IPS-18a (cell line): Measurements from ENCODE around the gene FRA10AC1.

Experiments
- H3K27ac ChIP-seq: one replicate; pipeline ENCODE4 v1.5.1; 2013; ENCODE audit warnings: low read length
- H3K27me3 ChIP-seq: one replicate; pipeline ENCODE4 v1.6.1; 2013; ENCODE audit warnings: mild to moderate bottlenecking, low read length; ENCODE audit not compliant: control insufficient read depth, insufficient read depth
- H3K36me3 ChIP-seq: one replicate; pipeline ENCODE4 v1.6.1; 2013; ENCODE audit warnings: low read depth, low read length; ENCODE audit not compliant: control insufficient read depth
- H3K4me1 ChIP-seq: one replicate; pipeline ENCODE4 v1.6.1; 2013; ENCODE audit warnings: low read depth, low read length; ENCODE audit not compliant: control insufficient read depth
- H3K4me3 ChIP-seq: one replicate; pipeline ENCODE4 v1.5.1; 2013; ENCODE audit warnings: low read length
- H3K9ac ChIP-seq: one replicate; pipeline ENCODE4 v1.6.1; 2013; ENCODE audit warnings: mild to moderate bottlenecking, low read length, moderate library complexity
- H3K9me3 ChIP-seq: one replicate; pipeline ENCODE4 v1.6.1; 2013; ENCODE audit warnings: low read depth, low read length; ENCODE audit not compliant: control insufficient read depth

FRA10AC1 gene

GRCh38 chr10:93719901-93720300 is 17.5 kb upstream of the FRA10AC1 start:
- Histone ChIP-seq H3K27ac (no peak overlapping the region), H3K4me1 (peaks cover 6% of the 10 kb centered on the region), H3K9me3 (no peaks in the 10 kb centered on the region), H3K9ac (no peak overlapping the region), H3K27me3 (no peaks in the 10 kb centered on the region), H3K36me3 (no peaks in the 10 kb centered on the region), H3K4me3 (no peak overlapping the region)

GRCh38 chr10:93718937-93719725 is 16.7 kb upstream of the FRA10AC1 start:
- H3K27ac ChIP-seq, result no peak overlapping the region
- no peak overlapping the region for H3K9ac ChIP-seq
- H3K36me3 ChIP-seq, result no peaks in the 10 kb centered on the region
- H3K4me3 ChIP-seq, result no peak overlapping the region
- H3K27me3 ChIP-seq, result no peaks in the 10 kb centered on the region
- no peaks in the 10 kb centered on the region for H3K9me3 ChIP-seq
- peaks cover 6% of the 10 kb centered on the region for H3K4me1 ChIP-seq

DNA sequence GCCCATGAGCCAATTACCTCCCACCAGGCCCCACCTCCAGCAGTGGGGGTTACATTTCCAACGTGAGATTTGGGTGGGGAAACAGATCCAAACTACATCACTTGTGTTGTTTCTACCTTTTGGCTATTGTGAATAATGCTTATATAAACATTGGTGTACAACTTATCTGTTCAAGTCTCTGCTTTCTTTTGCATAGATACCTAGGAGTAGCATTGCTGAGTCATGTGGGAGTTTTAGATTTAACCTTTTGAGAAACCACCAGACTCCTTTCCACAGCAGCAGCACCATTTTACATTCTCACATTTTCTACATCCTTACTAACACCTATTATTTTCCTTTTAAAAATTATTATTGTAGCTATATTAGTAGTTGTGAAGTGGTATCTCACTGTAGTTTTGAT is 14.4 kb upstream of the FRA10AC1 start:
- H3K36me3 ChIP-seq, result no peaks in the 10 kb centered on the region
- no peak overlapping the region for H3K4me3 ChIP-seq
- H3K9me3 ChIP-seq, result no peaks in the 10 kb centered on the region
- H3K27me3 ChIP-seq, result no peaks in the 10 kb centered on the region
- H3K9ac ChIP-seq, result no peak overlapping the region
- H3K4me1 ChIP-seq, result peaks cover 6% of the 10 kb centered on the region
- H3K27ac ChIP-seq, result no peak overlapping the region

DNA sequence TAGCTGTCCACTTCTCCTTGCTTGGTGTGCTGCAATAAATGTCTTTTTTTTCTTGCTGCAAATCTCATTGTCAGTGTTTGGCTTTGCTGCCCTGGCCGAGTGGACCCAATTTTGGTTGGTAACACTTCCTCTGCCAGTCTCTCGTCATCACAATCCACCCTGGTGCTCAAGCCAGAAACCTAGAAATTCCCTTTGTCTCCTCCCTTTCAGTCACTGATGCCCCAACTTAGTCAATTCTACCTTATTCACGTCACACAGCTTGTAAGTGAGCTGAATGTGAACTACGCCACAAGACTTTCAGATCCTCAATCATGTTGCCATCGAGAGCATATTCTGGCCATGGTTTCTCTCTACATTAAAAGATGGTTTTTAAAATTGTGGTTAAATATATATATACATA is 13.0 kb upstream of the FRA10AC1 start:
- no peaks in the 10 kb centered on the region for H3K9me3 ChIP-seq
- no peaks in the 10 kb centered on the region for H3K27me3 ChIP-seq
- H3K27ac ChIP-seq, result no peak overlapping the region
- H3K4me1 ChIP-seq, result peaks cover 6% of the 10 kb centered on the region
- no peaks in the 10 kb centered on the region for H3K36me3 ChIP-seq
- H3K9ac ChIP-seq, result no peak overlapping the region
- H3K4me3 ChIP-seq, result no peak overlapping the region

DNA sequence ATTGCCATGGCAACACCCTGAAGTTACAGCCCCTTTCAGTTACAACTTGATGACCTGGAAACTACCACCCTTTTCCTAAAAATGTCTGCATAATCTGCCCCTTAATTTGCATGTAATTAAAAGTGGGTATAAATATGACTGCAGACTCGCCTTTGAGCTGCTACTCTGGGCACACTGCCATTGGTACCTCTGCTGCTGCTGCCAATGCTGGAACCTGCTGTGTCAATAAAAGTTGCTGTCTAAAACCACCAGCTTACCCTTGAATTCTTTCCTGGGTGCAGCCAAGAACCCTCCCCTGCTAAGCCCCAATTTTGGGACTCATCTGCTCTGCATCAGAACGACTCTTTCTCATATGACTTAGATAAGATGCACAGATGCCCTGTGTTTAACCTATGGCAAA is 10.2 kb upstream of the FRA10AC1 start:
- H3K27ac ChIP-seq, result no peak overlapping the region
- H3K9me3 ChIP-seq, result no peaks in the 10 kb centered on the region
- H3K9ac ChIP-seq, result no peak overlapping the region
- no peaks in the 10 kb centered on the region for H3K36me3 ChIP-seq
- no peaks in the 10 kb centered on the region for H3K27me3 ChIP-seq
- no peak overlapping the region for H3K4me3 ChIP-seq
- no peaks in the 10 kb centered on the region for H3K4me1 ChIP-seq

- no peaks in the 10 kb centered on the region for H3K9me3 ChIP-seq
- no peaks in the 10 kb centered on the region for H3K36me3 ChIP-seq
- H3K27ac ChIP-seq, result no peak overlapping the region
- no peaks in the 10 kb centered on the region for H3K27me3 ChIP-seq
- H3K4me1 ChIP-seq, result no peaks in the 10 kb centered on the region
- no peak overlapping the region for H3K9ac ChIP-seq
- no peak overlapping the region for H3K4me3 ChIP-seq
Observed at GRCh38 chr10:93711891-93712290, 9.5 kb upstream of the FRA10AC1 start.

GRCh38 chr10:93710333-93710909 is 8.0 kb upstream of the FRA10AC1 start:
- Histone ChIP-seq H3K27ac (no peak overlapping the region), H3K9ac (no peak overlapping the region), H3K27me3 (no peaks in the 10 kb centered on the region), H3K4me3 (no peak overlapping the region), H3K9me3 (no peaks in the 10 kb centered on the region), H3K36me3 (no peaks in the 10 kb centered on the region), H3K4me1 (no peaks in the 10 kb centered on the region)

GRCh38 chr10:93707623-93708022 is 5.2 kb upstream of the FRA10AC1 start:
- H3K9me3 ChIP-seq, result no peaks in the 10 kb centered on the region
- no peak overlapping the region for H3K9ac ChIP-seq
- H3K4me3 ChIP-seq, result no peak overlapping the region
- no peaks in the 10 kb centered on the region for H3K36me3 ChIP-seq
- peaks cover 4% of the 10 kb centered on the region for H3K4me1 ChIP-seq
- H3K27me3 ChIP-seq, result no peaks in the 10 kb centered on the region
- H3K27ac ChIP-seq, result no peak overlapping the region

- peaks cover 4% of the 10 kb centered on the region for H3K4me1 ChIP-seq
- no peak overlapping the region for H3K27ac ChIP-seq
- H3K36me3 ChIP-seq, result peaks cover under 1% of the 10 kb centered on the region
- H3K27me3 ChIP-seq, result no peaks in the 10 kb centered on the region
- H3K9me3 ChIP-seq, result no peaks in the 10 kb centered on the region
- H3K9ac ChIP-seq, result no peak overlapping the region
- H3K4me3 ChIP-seq, result no peak overlapping the region
Observed at GRCh38 chr10:93704451-93704850, 2.1 kb upstream of the FRA10AC1 start.

DNA sequence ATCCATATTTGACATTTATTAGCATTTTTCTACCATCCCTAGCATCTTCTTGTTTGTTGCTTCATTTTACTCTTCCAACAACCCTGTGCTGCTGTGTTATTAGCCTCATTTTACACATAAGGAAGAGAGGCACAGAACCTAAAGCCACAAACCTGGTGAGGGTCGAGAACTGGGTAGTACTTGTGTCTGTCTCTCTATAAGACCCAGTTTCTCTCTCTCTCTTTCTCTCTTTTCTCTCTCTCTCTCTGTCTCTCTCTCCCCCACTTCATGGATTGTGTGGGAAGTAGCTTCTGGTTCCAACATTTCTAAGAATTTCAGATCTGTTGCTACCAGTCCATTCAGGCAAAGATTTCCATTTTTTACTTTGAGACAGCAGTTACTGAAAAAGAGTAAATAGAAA is 1.4 kb upstream of the FRA10AC1 start:
- Histone ChIP-seq H3K36me3 (peaks cover 7% of the 10 kb centered on the region), H3K9ac (no peak overlapping the region), H3K4me3 (no peak overlapping the region), H3K4me1 (peaks cover 4% of the 10 kb centered on the region), H3K9me3 (no peaks in the 10 kb centered on the region), H3K27ac (no peak overlapping the region), H3K27me3 (no peaks in the 10 kb centered on the region)

DNA sequence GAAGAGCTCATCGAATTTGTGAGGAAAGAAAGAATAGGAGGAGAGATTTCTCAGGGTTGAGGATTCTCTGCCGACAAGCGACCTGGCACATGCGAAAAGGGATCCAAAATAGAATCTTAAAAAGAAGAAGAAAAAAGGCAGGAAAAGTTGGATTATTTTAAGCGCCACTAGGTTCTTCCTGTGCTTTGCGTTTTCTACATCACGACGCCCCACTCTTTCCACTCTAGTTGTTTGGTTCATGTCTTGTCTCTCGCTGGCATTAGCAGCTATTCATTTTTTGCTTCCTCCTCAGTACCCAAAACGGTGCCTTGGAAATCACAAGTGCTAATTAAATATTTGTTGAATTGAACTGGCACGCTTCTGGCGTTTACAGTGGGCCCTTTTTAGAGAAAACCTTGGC is 674 bp upstream of the FRA10AC1 start:
- Histone ChIP-seq H3K4me3 (peak overlapping the region; percentile 79), H3K9me3 (no peaks in the 10 kb centered on the region), H3K4me1 (peaks cover 4% of the 10 kb centered on the region), H3K27ac (peak overlapping the region; percentile 63), H3K36me3 (peaks cover 10% of the 10 kb centered on the region), H3K27me3 (no peaks in the 10 kb centered on the region), H3K9ac (peak overlapping the region; percentile 87)

DNA sequence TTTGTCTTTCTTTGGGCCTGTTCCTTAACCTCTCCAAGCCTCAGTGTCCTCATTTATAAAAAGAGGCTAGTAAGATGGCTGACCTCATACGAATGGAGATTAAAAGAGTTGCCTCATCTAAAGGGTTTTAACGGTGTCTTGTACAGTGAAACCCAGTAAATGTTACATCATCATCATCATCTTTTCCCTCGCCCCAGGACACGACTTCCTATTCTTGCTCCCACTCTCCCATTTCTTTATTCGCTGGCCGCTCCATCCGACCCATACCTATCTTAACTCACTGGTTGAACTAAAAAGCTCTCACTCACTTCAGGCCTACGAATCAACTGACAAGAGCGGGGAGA is 554 bp downstream of the FRA10AC1 start:
- H3K4me1 ChIP-seq, result peaks cover 4% of the 10 kb centered on the region
- H3K4me3 ChIP-seq, result peak overlapping the region; percentile 83
- H3K27me3 ChIP-seq, result no peaks in the 10 kb centered on the region
- no peaks in the 10 kb centered on the region for H3K9me3 ChIP-seq
- peak overlapping the region; percentile 63 for H3K27ac ChIP-seq
- peaks cover 12% of the 10 kb centered on the region for H3K36me3 ChIP-seq
- H3K9ac ChIP-seq, result peak overlapping the region; percentile 82
